H1 (cell line): ENCODE results near the gene DEPP1. TPM values are rescaled to one million over a fixed set of nuclear protein-coding genes. Genes with fewer than 3 reads are reported as not detected.

ENCODE experiments used
- CTCF ChIA-PET: fragments of 300-600 bp; sonication (Branson Sonifier 250); formaldehyde crosslinking; loops from one replicate; lab custom pipeline; 2021; ENCODE audit not compliant: partially characterized antibody; lab: Charles Lee
- POLR2A ChIA-PET: fragments of 300-600 bp; sonication (Branson Sonifier 250); formaldehyde crosslinking; loops from one replicate; lab custom pipeline; 2021; ENCODE audit warnings: inconsistent platforms; ENCODE audit not compliant: partially characterized antibody; lab: Charles Lee
- DNase-seq, 2 experiments: peaks; one replicate each; pipeline versions ENCODE4 v3.0.0 to v3.0.0-alpha.2; 2010 to 2022; ENCODE audit warnings: low spot score in 2 of 2, low read depth in 1 of 2, mixed read lengths in 1 of 2
- FAIRE-seq: peaks from 2 replicates; lab custom pipeline; 2011; peaks lifted over from hg19 to GRCh38; lab: Jason Lieb, UNC
- H2AFZ ChIP-seq: 2 replicates; pipeline ENCODE4 v1.8.1; 2012; ENCODE audit warnings: low read length, inconsistent platforms
- H2AK5ac ChIP-seq: 2 replicates; pipeline ENCODE4 v1.6.1; 2013; ENCODE audit warnings: low read depth, low read length
- H2BK120ac ChIP-seq: replicated peaks from 2 replicates; pipeline ENCODE3; 2013; ENCODE audit warnings: low read depth, low read length, inconsistent platforms
- H2BK12ac ChIP-seq: 2 replicates; pipeline ENCODE4 v1.6.1; 2013; ENCODE audit warnings: low read depth, low read length
- H2BK15ac ChIP-seq: 2 replicates; pipeline ENCODE4 v1.6.1; 2013; ENCODE audit warnings: low read length
- H2BK20ac ChIP-seq: 2 replicates; pipeline ENCODE4 v1.6.1; 2013; ENCODE audit warnings: low read length
- H2BK5ac ChIP-seq: 2 replicates; pipeline ENCODE4 v1.6.1; 2013; ENCODE audit warnings: low read depth, low read length
- H3K14ac ChIP-seq: 2 replicates; pipeline ENCODE4 v1.6.1; 2013; ENCODE audit warnings: inconsistent platforms; ENCODE audit not compliant: insufficient read length
- H3K18ac ChIP-seq: 2 replicates; pipeline ENCODE4 v1.6.1; 2013; ENCODE audit warnings: low read length; ENCODE audit errors: extremely low read depth
- H3K23ac ChIP-seq: 2 replicates; pipeline ENCODE4 v1.6.1; 2013; ENCODE audit warnings: inconsistent platforms; ENCODE audit not compliant: insufficient read length
- H3K23me2 ChIP-seq: 2 replicates; pipeline ENCODE4 v1.6.1; 2013; ENCODE audit warnings: low read depth, low read length
- H3K27ac ChIP-seq: 2 replicates; pipeline ENCODE4 v1.6.1; 2011; ENCODE audit warnings: low read depth, low read length, inconsistent platforms
- H3K27me3 ChIP-seq, 4 experiments: replicated peaks in 1 of 4; 1 replicate in 1 of 4; 2 replicates in 3 of 4; pipeline versions ENCODE4 v1.6.1 to v1.8.1; 2011 to 2013; ENCODE audit warnings: low read length in 3 of 4, mild to moderate bottlenecking in 3 of 4, inconsistent platforms in 2 of 4, mixed read lengths in 2 of 4, moderate library complexity in 1 of 4; ENCODE audit not compliant: control insufficient read depth in 3 of 4, insufficient read depth in 3 of 4; ENCODE audit errors: extremely low read depth in 1 of 4
- H3K36me3 ChIP-seq, 4 experiments: 2 replicates each; pipeline versions ENCODE4 v1.6.1 to v1.8.1; 2011 to 2013; ENCODE audit warnings: mild to moderate bottlenecking in 4 of 4, low read length in 3 of 4, moderate library complexity in 2 of 4, control low read depth in 1 of 4, inconsistent platforms in 1 of 4; ENCODE audit not compliant: insufficient read depth in 4 of 4, control insufficient read depth in 2 of 4
- H3K4ac ChIP-seq: replicated peaks from 2 replicates; pipeline ENCODE3; 2013; ENCODE audit warnings: low read length, low read depth, mixed read lengths, inconsistent platforms; ENCODE audit not compliant: insufficient read length
- H3K4me1 ChIP-seq, 4 experiments: replicated peaks in 1 of 4; 1 replicate in 1 of 4; 2 replicates in 3 of 4; pipeline versions ENCODE4 v1.6.1 to v1.8.1; 2011 to 2013; ENCODE audit warnings: low read length in 3 of 4, inconsistent platforms in 2 of 4, mixed read lengths in 1 of 4; ENCODE audit not compliant: insufficient read depth in 4 of 4, control insufficient read depth in 3 of 4
- H3K4me2 ChIP-seq, 2 experiments: 2 replicates each; pipeline versions ENCODE4 v1.6.1 to v1.8.1; 2011 to 2013; ENCODE audit warnings: low read depth in 2 of 2, low read length in 2 of 2, control low read depth in 1 of 2, inconsistent platforms in 1 of 2, mild to moderate bottlenecking in 1 of 2; ENCODE audit not compliant: insufficient read depth in 1 of 2
- H3K4me3 ChIP-seq, 4 experiments: fragments of 200-600, 300-600 bp in 1 of 4; sonication (generic), shearing (Covaris generic), sonication (Bioruptor Twin) in 1 of 4; 2 replicates each; pipeline versions ENCODE4 v1.5.1 to v1.8.1; 2011 to 2016; ENCODE audit warnings: low read length in 4 of 4, low read depth in 3 of 4, control low read depth in 2 of 4, inconsistent platforms in 2 of 4, mild to moderate bottlenecking in 2 of 4, mixed read lengths in 1 of 4, moderate library complexity in 1 of 4; ENCODE audit not compliant: insufficient read depth in 2 of 4; ENCODE audit errors: extremely low read depth in 1 of 4
- H3K56ac ChIP-seq: replicated peaks from 2 replicates; pipeline ENCODE3; 2013; ENCODE audit warnings: low read depth, mild to moderate bottlenecking, mixed read lengths, low read length, inconsistent platforms; ENCODE audit not compliant: insufficient read length
- H3K79me1 ChIP-seq: 2 replicates; pipeline ENCODE4 v1.6.1; 2013; ENCODE audit warnings: low read depth, low read length, control low read depth
- H3K79me2 ChIP-seq, 2 experiments: 2 replicates each; pipeline versions ENCODE4 v1.6.1 to v1.8.1; 2012 to 2013; ENCODE audit warnings: low read length in 2 of 2, mild to moderate bottlenecking in 2 of 2, inconsistent platforms in 1 of 2; ENCODE audit not compliant: insufficient read depth in 2 of 2, control insufficient read depth in 1 of 2
- H3K9ac ChIP-seq, 4 experiments: replicated peaks in 1 of 4; 1 replicate in 1 of 4; 2 replicates in 3 of 4; pipeline versions ENCODE4 v1.6.1 to v1.8.1; 2011 to 2013; ENCODE audit warnings: low read depth in 3 of 4, low read length in 3 of 4, control low read depth in 2 of 4, mild to moderate bottlenecking in 2 of 4, moderate library complexity in 2 of 4, inconsistent platforms in 1 of 4; ENCODE audit errors: extremely low read depth in 1 of 4
- H3K9me3 ChIP-seq, 2 experiments: 2 replicates each; pipeline versions ENCODE4 v1.6.1 to v1.8.1; 2012 to 2013; ENCODE audit warnings: mild to moderate bottlenecking in 2 of 2, moderate library complexity in 2 of 2, control low read depth in 1 of 2, inconsistent platforms in 1 of 2, low read depth in 1 of 2, low read length in 1 of 2, mixed read lengths in 1 of 2; ENCODE audit not compliant: insufficient read depth in 2 of 2
- H4K20me1 ChIP-seq, 2 experiments: replicated peaks in 1 of 2; 2 replicates each; pipeline versions ENCODE3 to v1.8.1; 2011 to 2013; ENCODE audit warnings: inconsistent platforms in 2 of 2, low read length in 2 of 2, mild to moderate bottlenecking in 1 of 2; ENCODE audit not compliant: insufficient read depth in 2 of 2, control insufficient read depth in 1 of 2
- H4K5ac ChIP-seq: 2 replicates; pipeline ENCODE4 v1.6.1; 2013; ENCODE audit warnings: low read length, low read depth, mixed read lengths, inconsistent platforms; ENCODE audit not compliant: insufficient read length
- H4K8ac ChIP-seq: 2 replicates; pipeline ENCODE4 v1.8.0; 2013; ENCODE audit warnings: mild to moderate bottlenecking, moderate library complexity, low read length, inconsistent platforms; ENCODE audit not compliant: insufficient read depth; ENCODE audit errors: extremely low read depth
- H4K91ac ChIP-seq: replicated peaks from 2 replicates; pipeline ENCODE3; 2013; ENCODE audit warnings: low read length, mixed read lengths, inconsistent platforms; ENCODE audit not compliant: insufficient read length
- ASH2L ChIP-seq: fragments of 200-600, 300-600 bp; sonication (generic); IDR thresholded peaks from one replicate; pipeline ENCODE4 v1.7.1; 2017; ENCODE audit warnings: low read length
- BRCA1 ChIP-seq: IDR thresholded peaks from 2 replicates; pipeline ENCODE4 v1.6.1; 2012; ENCODE audit warnings: low read depth, low read length, improper control_type of control experiment
- CEBPB ChIP-seq: IDR thresholded peaks from 2 replicates; pipeline ENCODE4 v1.6.1; 2012; ENCODE audit warnings: low read depth, low read length
- HDAC6 ChIP-seq: IDR thresholded peaks from one replicate; pipeline ENCODE4 v1.7.1; 2012; ENCODE audit warnings: low read depth, mild to moderate bottlenecking, inconsistent platforms, low read length, moderate library complexity
- MAFK ChIP-seq: IDR thresholded peaks from 2 replicates; pipeline ENCODE4 v1.6.1; 2012; ENCODE audit warnings: low read depth, mild to moderate bottlenecking, improper control_type of control experiment, low read length
- NANOG ChIP-seq: IDR thresholded peaks from 2 replicates; pipeline ENCODE4 v1.6.1; 2011; ENCODE audit warnings: low read length, low read depth, mild to moderate bottlenecking, inconsistent platforms; ENCODE audit not compliant: insufficient read depth, poor library complexity, severe bottlenecking
- SIRT6 ChIP-seq: IDR thresholded peaks from one replicate; pipeline ENCODE4 v1.7.1; 2012; ENCODE audit warnings: low read length, inconsistent platforms
- WGBS, 2 experiments: shearing (Covaris generic) in 1 of 2; methylation state at CpG; one replicate each; pipeline versions ENCODE4 v1.1.6 to v1.1.7; 2013 to 2015; ENCODE audit warnings: low lambda C conversion rate in 2 of 2, mixed read lengths in 2 of 2, inconsistent platforms in 1 of 2, low coverage in 1 of 2, missing lambda C conversion rate in 1 of 2; ENCODE audit not compliant: insufficient replicate concordance in 2 of 2, insufficient coverage in 1 of 2, insufficient read length in 1 of 2; ENCODE audit errors: extremely low coverage in 1 of 2, missing lambda C conversion rate in 1 of 2; 5-methylcytosine and 5-hydroxymethylcytosine counted together
- polyA plus RNA-seq, 7 experiments: library from polyadenylated mRNA; depleted of rRNA in 3 of 7; stranded (reverse) in 5 of 7; unstranded in 2 of 7; fragments of >200 nt in 5 of 7; fragments of 200-250 nt in 2 of 7; gene quantifications; 1 replicate in 5 of 7; 2 replicates in 1 of 7; 4 replicates in 1 of 7; pipeline versions ENCODE4 v1.2.1 to v1.2.3, GENCODE V29; 2011 to 2013; ENCODE audit warnings: missing spikeins in 2 of 7, mixed read lengths in 2 of 7
- total RNA-seq: library from RNA; stranded (reverse); fragmentation: NEBNext Ultra II Directional; extraction: Animal tissue kit (Norgen Biotek cat#: 25700); gene quantifications from 2 replicates; pipeline ENCODE4 v1.2.1, GENCODE V29; 2021

The DEPP1 gene
- total and polyA plus RNA-seq, 2 of the 8 experiments (the other 6 are each of a cell fraction or from before 2014, with no cell fraction given): 0.67 to 4.5 TPM

- no peak overlapping the region for H4K8ac ChIP-seq
- no peak overlapping the region for H2BK20ac ChIP-seq
- ChIA-PET CTCF (interaction anchor here (0.8 to 13.4 kb wide), 3 partner anchors 10 to 38 kb away, joined by 3 to 143 read pairs (median 117); no protein-coding TSS in a partner anchor), POLR2A (interaction anchor here (0.9 kb wide), 1 partner anchor 21 kb away, joined by 3 read pairs; no protein-coding TSS in a partner anchor)
- H3K27ac ChIP-seq: no peak overlapping the region
- no peak overlapping the region for H3K14ac ChIP-seq
- no peak overlapping the region for H2BK15ac ChIP-seq
- H3K79me2 ChIP-seq: no peaks in the 10 kb centered on the region
- no peak overlapping the region for H3K4ac ChIP-seq
- H3K4me1 ChIP-seq: no peaks in the 10 kb centered on the region
- H4K5ac ChIP-seq: no peak overlapping the region
- H2BK12ac ChIP-seq: no peak overlapping the region
- no peak overlapping the region for H3K18ac ChIP-seq
- no peak overlapping the region for H3K56ac ChIP-seq
- no peaks in the 10 kb centered on the region for H3K36me3 ChIP-seq
- H3K4me3 ChIP-seq: no peak overlapping the region
- no peaks in the 10 kb centered on the region for H4K20me1 ChIP-seq
- DNase-seq (no peak), FAIRE-seq (no peak)
- no peak for TF ChIP-seq CEBPB
- TF ChIP-seq MAFK: no peak
- TF ChIP-seq NANOG: no peak
- no peak for TF ChIP-seq BRCA1
- no peak for TF ChIP-seq HDAC6
- no peak for TF ChIP-seq ASH2L
- TF ChIP-seq SIRT6: no peak
- H3K23ac ChIP-seq: no peak overlapping the region
- no peak overlapping the region for H3K9ac ChIP-seq
- no peak overlapping the region for H2AFZ ChIP-seq
- no peaks in the 10 kb centered on the region for H3K23me2 ChIP-seq
- H3K9me3 ChIP-seq: peaks cover 0 to 10% of the 10 kb centered on the region in 2 experiments; a peak in 2 of 4 replicates
- no peaks in the 10 kb centered on the region; the same call in 1 of the 2 replicates for H3K79me1 ChIP-seq
- H2BK120ac ChIP-seq: no peak overlapping the region
- no peak overlapping the region for H4K91ac ChIP-seq
- H2AK5ac ChIP-seq: no peak overlapping the region
- H2BK5ac ChIP-seq: no peak overlapping the region
- 89% methylated on average over 1 of the region's 1 CpG; no CpG with 5 or more reads in 1 of the 2 experiments for WGBS, 2 experiments
- H3K4me2 ChIP-seq: no peak overlapping the region
- no peaks in the 10 kb centered on the region; a peak in 1 of 7 replicates for H3K27me3 ChIP-seq
Observed at GRCh38 chr10:44944354-44944753, 34.3 kb downstream of the DEPP1 start.
